Measurements from ENCODE around the gene PHF2.

The PHF2 gene

DNA sequence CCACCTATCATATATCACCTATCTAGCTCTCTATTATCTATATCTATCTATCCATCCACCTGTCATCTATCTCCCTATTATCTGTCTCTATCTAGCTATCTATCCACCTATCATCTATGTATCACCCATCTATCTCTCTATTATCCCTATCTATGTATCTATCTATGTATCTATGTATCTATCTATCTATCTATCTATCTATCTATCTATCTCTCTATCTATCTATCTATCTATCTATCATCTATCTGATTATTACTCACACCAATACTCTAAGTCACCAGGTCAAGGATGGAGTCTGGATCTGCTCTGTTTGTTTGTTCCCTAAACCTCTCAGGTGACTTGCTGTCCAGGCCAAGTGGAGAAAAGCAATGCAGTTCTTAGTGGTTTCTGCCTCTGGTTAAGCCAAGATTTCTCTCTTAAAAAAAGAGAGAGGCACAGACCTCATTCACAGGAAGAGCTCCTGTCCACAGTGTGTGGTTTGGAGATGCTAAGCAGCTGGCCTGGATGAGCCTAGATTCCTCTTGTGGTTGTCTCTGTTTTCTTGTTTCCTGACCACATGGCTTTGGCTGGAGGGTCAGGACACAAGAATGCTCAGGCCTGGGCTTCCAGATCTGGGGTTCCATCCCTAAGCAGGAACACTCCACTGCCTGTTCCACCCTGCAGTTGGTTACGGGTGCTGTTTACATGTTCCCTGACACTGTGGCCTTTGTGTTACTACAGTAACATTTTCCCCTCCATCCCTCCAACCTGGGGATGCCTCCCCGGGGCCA lies 133.4 kb downstream of the PHF2 start:
- Histone ChIP-seq H3K9me3 (replicated peaks in 1 of 11) (peaks cover 0 to 16% (median 8%) of the 10 kb centered on the region in 11 experiments; a peak in 12 of 22 replicates), H4K20me1 (no peaks in the 10 kb centered on the region), H3K4me2 (peak overlapping the region in 8 of 11 experiments; percentile 1 to 56 (median 28); a peak in 12 of 22 replicates), H3K4me3 (no peak overlapping the region), H3K36me3 (no peaks in the 10 kb centered on the region), H3K4me1 (peaks cover 11 to 20% (median 16%) of the 10 kb centered on the region in 10 experiments; a peak in 19 of 20 replicates), H3K9ac (no peak overlapping the region), H3K27ac (no peak overlapping the region), H3K27me3 (no peaks in the 10 kb centered on the region)
- TF ChIP-seq Cebpa-rat (IDR thresholded peaks at IDR 0.05) = no peak

DNA sequence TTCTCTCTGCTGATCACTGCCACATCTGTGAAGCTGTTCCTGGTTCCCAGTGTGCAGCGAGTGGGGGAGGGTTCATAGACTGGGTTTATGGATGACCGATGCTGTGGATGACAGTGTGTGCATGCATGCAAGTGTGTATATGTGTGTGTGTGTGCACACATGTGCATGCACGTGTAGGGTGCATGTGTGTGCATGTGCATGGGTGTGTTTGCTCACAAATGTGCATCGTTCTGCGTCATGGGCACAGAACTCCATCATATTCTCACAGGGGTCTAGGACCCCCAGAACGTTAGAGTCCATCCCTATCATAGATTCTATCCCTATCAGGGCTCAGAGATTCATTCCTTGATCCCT lies 134.0 kb downstream of the PHF2 start:
- no peak overlapping the region for H3K9ac ChIP-seq
- no peak overlapping the region for H3K4me3 ChIP-seq
- peak overlapping the region in 7 of 11 experiments; percentile 1 to 56 (median 29); a peak in 5 of 22 replicates for H3K4me2 ChIP-seq
- no peak for TF ChIP-seq Cebpa-rat (IDR thresholded peaks at IDR 0.05)
- no peak overlapping the region for H3K27ac ChIP-seq
- peaks cover 11 to 20% (median 16%) of the 10 kb centered on the region in 10 experiments; a peak in 19 of 20 replicates for H3K4me1 ChIP-seq
- no peaks in the 10 kb centered on the region for H4K20me1 ChIP-seq
- H3K27me3 ChIP-seq = no peaks in the 10 kb centered on the region
- no peaks in the 10 kb centered on the region for H3K36me3 ChIP-seq
- peaks cover 0 to 14% (median 9%) of the 10 kb centered on the region in 11 experiments; a peak in 11 of 22 replicates for H3K9me3 ChIP-seq (replicated peaks in 1 of 11)

GRCh38 chr9:93711002-93711401 lies 134.6 kb downstream of the PHF2 start:
- no peaks in the 10 kb centered on the region for H3K36me3 ChIP-seq
- H3K9ac ChIP-seq = no peak overlapping the region
- H3K4me3 ChIP-seq = no peak overlapping the region
- H3K27ac ChIP-seq = no peak overlapping the region
- H3K4me2 ChIP-seq = no peak overlapping the region
- no peak for TF ChIP-seq Cebpa-rat (IDR thresholded peaks at IDR 0.05)
- peaks cover 0 to 19% (median 11%) of the 10 kb centered on the region in 11 experiments; a peak in 14 of 22 replicates for H3K9me3 ChIP-seq (replicated peaks in 1 of 11)
- H3K27me3 ChIP-seq = no peaks in the 10 kb centered on the region
- no peaks in the 10 kb centered on the region for H4K20me1 ChIP-seq
- peaks cover 11 to 20% (median 16%) of the 10 kb centered on the region in 10 experiments; a peak in 19 of 20 replicates for H3K4me1 ChIP-seq

- H3K9ac ChIP-seq = no peak overlapping the region
- H3K4me1 ChIP-seq = peaks cover 11 to 20% (median 16%) of the 10 kb centered on the region in 10 experiments; a peak in 19 of 20 replicates
- peaks cover 2 to 27% (median 17%) of the 10 kb centered on the region in 11 experiments; a peak in 15 of 22 replicates for H3K9me3 ChIP-seq (replicated peaks in 1 of 11)
- H3K4me2 ChIP-seq = peak overlapping the region in 3 of 11 experiments; percentile 26 to 43 (median 34); a peak in 3 of 22 replicates
- no peaks in the 10 kb centered on the region for H3K27me3 ChIP-seq
- H3K4me3 ChIP-seq = no peak overlapping the region
- H3K27ac ChIP-seq = no peak overlapping the region
- no peaks in the 10 kb centered on the region for H3K36me3 ChIP-seq
- TF ChIP-seq Cebpa-rat (IDR thresholded peaks at IDR 0.05) = no peak
- H4K20me1 ChIP-seq = no peaks in the 10 kb centered on the region
These were observed 136.5 kb downstream of the PHF2 start for GRCh38 chr9:93712896-93713295.

- Histone ChIP-seq H3K4me3 (no peak overlapping the region), H3K9me3 (replicated peaks in 1 of 11) (peaks cover 0 to 34% (median 20%) of the 10 kb centered on the region in 11 experiments; a peak in 12 of 22 replicates), H3K36me3 (no peaks in the 10 kb centered on the region), H4K20me1 (no peaks in the 10 kb centered on the region), H3K4me1 (peaks cover 11 to 19% (median 16%) of the 10 kb centered on the region in 10 experiments; a peak in 19 of 20 replicates), H3K4me2 (peak overlapping the region in 7 of 11 experiments; percentile 6 to 43 (median 34); a peak in 8 of 22 replicates), H3K9ac (no peak overlapping the region), H3K27me3 (no peaks in the 10 kb centered on the region), H3K27ac (0 out of 22 replicates have a peak overlapping the region, but pooled peaks of 1 of the 11 experiments have one; percentile 8)
- no peak for TF ChIP-seq Cebpa-rat (IDR thresholded peaks at IDR 0.05)
These were observed 137.3 kb downstream of the PHF2 start for GRCh38 chr9:93713716-93714115.

GRCh38 chr9:93721417-93721965 lies 145.1 kb downstream of the PHF2 start:
- Histone ChIP-seq H3K9ac (no peak overlapping the region), H3K9me3 (replicated peaks in 1 of 11) (peaks cover 4 to 50% (median 21%) of the 10 kb centered on the region in 11 experiments; a peak in 19 of 22 replicates), H3K27me3 (no peaks in the 10 kb centered on the region), H3K4me1 (peaks cover 0 to 17% (median 8%) of the 10 kb centered on the region in 10 experiments; a peak in 12 of 20 replicates), H3K4me2 (no peak overlapping the region), H4K20me1 (no peaks in the 10 kb centered on the region), H3K36me3 (no peaks in the 10 kb centered on the region), H3K4me3 (no peak overlapping the region), H3K27ac (no peak overlapping the region)
- no peak for TF ChIP-seq Cebpa-rat (IDR thresholded peaks at IDR 0.05)

DNA sequence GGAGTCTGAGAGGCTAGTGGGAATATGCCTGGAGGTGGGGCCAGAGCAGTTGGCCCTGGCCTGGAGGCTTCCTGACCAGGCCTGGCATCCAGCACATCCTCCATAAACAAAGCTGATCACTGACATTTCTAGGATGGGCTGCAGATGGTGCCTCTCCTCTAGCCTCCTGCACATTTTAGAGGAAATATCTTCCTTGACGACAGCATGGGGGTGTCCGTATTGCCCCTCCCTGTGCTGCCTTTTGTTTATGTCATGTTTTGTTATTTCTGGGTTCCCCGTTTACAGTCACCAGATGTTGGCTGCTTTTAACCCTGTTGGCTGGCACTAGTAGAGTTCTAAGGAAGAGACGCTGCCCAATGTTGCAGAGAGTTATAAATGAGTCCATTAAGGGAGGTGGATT lies 148.5 kb downstream of the PHF2 start:
- peaks cover 0 to 17% (median 8%) of the 10 kb centered on the region in 10 experiments; a peak in 12 of 20 replicates for H3K4me1 ChIP-seq
- H3K9ac ChIP-seq = no peak overlapping the region
- no peaks in the 10 kb centered on the region for H3K27me3 ChIP-seq
- no peaks in the 10 kb centered on the region for H4K20me1 ChIP-seq
- peaks cover 4 to 31% (median 11%) of the 10 kb centered on the region in 11 experiments; a peak in 19 of 22 replicates for H3K9me3 ChIP-seq (replicated peaks in 1 of 11)
- no peak overlapping the region for H3K4me3 ChIP-seq
- H3K36me3 ChIP-seq = no peaks in the 10 kb centered on the region
- no peak overlapping the region for H3K27ac ChIP-seq
- no peak for TF ChIP-seq Cebpa-rat (IDR thresholded peaks at IDR 0.05)
- H3K4me2 ChIP-seq = no peak overlapping the region

- no peaks in the 10 kb centered on the region for H3K36me3 ChIP-seq
- no peaks in the 10 kb centered on the region for H3K27me3 ChIP-seq
- no peak overlapping the region for H3K4me3 ChIP-seq
- H3K27ac ChIP-seq = no peak overlapping the region
- peaks cover 0 to 17% (median 8%) of the 10 kb centered on the region in 10 experiments; a peak in 12 of 20 replicates for H3K4me1 ChIP-seq
- no peak overlapping the region for H3K4me2 ChIP-seq
- no peaks in the 10 kb centered on the region for H4K20me1 ChIP-seq
- no peak for TF ChIP-seq Cebpa-rat (IDR thresholded peaks at IDR 0.05)
- H3K9me3 ChIP-seq (replicated peaks in 1 of 11) = peaks cover 4 to 31% (median 13%) of the 10 kb centered on the region in 11 experiments; a peak in 19 of 22 replicates
- H3K9ac ChIP-seq = no peak overlapping the region
These were observed 149.0 kb downstream of the PHF2 start for GRCh38 chr9:93725382-93725781.

GRCh38 chr9:93726147-93726546 lies 149.8 kb downstream of the PHF2 start:
- Histone ChIP-seq H3K27ac (no peak overlapping the region), H3K4me1 (peaks cover 0 to 17% (median 8%) of the 10 kb centered on the region in 10 experiments; a peak in 12 of 20 replicates), H3K4me2 (no peak overlapping the region), H3K9me3 (replicated peaks in 1 of 11) (peaks cover 8 to 35% (median 21%) of the 10 kb centered on the region in 11 experiments), H3K9ac (no peak overlapping the region), H4K20me1 (no peaks in the 10 kb centered on the region), H3K4me3 (no peak overlapping the region), H3K36me3 (no peaks in the 10 kb centered on the region), H3K27me3 (no peaks in the 10 kb centered on the region)
- no peak for TF ChIP-seq Cebpa-rat (IDR thresholded peaks at IDR 0.05)

Measured in BLaER1 treated with 17β-estradiol and CSF1 and Interleukin-3, amounts not matched to agents 10 nM and 100 nM (cell line).